Testis (tissue), 2 donors: ENCODE data around the gene UBE4A.

Experiments
- POLR2A ChIP-seq: fragments of 450-650 bp; IDR thresholded peaks from one replicate; pipeline ENCODE4 v1.6.1; 2017; ENCODE audit warnings: antibody characterized with exemption, mild to moderate bottlenecking, moderate library complexity
- TF ChIP-seq, protein P1 (sequence below), 3 experiments: fragments of 450-650 bp in 2 of 3; fragments of 200-600 bp in 1 of 3; sonication (generic) in 1 of 3; IDR thresholded peaks; one replicate each; pipeline ENCODE4 v1.5.1; 2016 to 2019; ENCODE audit warnings: antibody characterized with exemption in 3 of 3, mild to moderate bottlenecking in 2 of 3, moderate library complexity in 1 of 3

- no peak for TF ChIP-seq POLR2A
- TF ChIP-seq, protein P1, sequence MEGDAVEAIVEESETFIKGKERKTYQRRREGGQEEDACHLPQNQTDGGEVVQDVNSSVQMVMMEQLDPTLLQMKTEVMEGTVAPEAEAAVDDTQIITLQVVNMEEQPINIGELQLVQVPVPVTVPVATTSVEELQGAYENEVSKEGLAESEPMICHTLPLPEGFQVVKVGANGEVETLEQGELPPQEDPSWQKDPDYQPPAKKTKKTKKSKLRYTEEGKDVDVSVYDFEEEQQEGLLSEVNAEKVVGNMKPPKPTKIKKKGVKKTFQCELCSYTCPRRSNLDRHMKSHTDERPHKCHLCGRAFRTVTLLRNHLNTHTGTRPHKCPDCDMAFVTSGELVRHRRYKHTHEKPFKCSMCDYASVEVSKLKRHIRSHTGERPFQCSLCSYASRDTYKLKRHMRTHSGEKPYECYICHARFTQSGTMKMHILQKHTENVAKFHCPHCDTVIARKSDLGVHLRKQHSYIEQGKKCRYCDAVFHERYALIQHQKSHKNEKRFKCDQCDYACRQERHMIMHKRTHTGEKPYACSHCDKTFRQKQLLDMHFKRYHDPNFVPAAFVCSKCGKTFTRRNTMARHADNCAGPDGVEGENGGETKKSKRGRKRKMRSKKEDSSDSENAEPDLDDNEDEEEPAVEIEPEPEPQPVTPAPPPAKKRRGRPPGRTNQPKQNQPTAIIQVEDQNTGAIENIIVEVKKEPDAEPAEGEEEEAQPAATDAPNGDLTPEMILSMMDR (IDR thresholded peaks at IDR 0.05) = no peak
Measured at GRCh38 chr11:118430956-118431355, 71.6 kb downstream of the UBE4A start.
